GM23338 (cell line): Measurements from ENCODE around the gene AKT2. TPM values are rescaled to one million over a fixed set of nuclear protein-coding genes. Genes with fewer than 3 reads are reported as not detected.

Experiments
- ATAC-seq: fragments of 200-7000 bp; cut with Tn5 transposase; 3 replicates; pipeline ENCODE4 v1.9.1; 2020
- DNase-seq: peaks from one replicate; pipeline ENCODE4 v3.0.0-alpha.2; 2015; ENCODE audit warnings: low spot score
- H2AFZ ChIP-seq: fragments of 200-600 bp; sonication (generic); 2 replicates; pipeline ENCODE4 v1.8.0; 2016; ENCODE audit warnings: antibody characterized with exemption, mild to moderate bottlenecking, moderate library complexity
- H3F3A ChIP-seq: fragments of 200-600 bp; sonication (generic); replicated peaks from 2 replicates; pipeline ENCODE4 v1.8.0; 2017; ENCODE audit warnings: antibody characterized with exemption, mixed run types, low read depth
- H3K27ac ChIP-seq: fragments of 200-600 bp; sonication (generic); 2 replicates; pipeline ENCODE4 v1.6.1; 2016; ENCODE audit warnings: low read depth
- H3K27me3 ChIP-seq: fragments of 200-600 bp; sonication (generic); 2 replicates; pipeline ENCODE4 v1.8.0; 2016; ENCODE audit warnings: mild to moderate bottlenecking, mixed run types, moderate library complexity; ENCODE audit not compliant: insufficient read depth
- H3K36me3 ChIP-seq: fragments of 200-600 bp; sonication (generic); 2 replicates; pipeline ENCODE4 v1.8.0; 2016; ENCODE audit warnings: mild to moderate bottlenecking; ENCODE audit not compliant: insufficient read depth
- H3K4me1 ChIP-seq: fragments of 200-600 bp; sonication (generic); 2 replicates; pipeline ENCODE4 v1.8.0; 2016; ENCODE audit warnings: mild to moderate bottlenecking, moderate library complexity; ENCODE audit not compliant: insufficient read depth
- H3K4me2 ChIP-seq: fragments of 200-600 bp; sonication (generic); 2 replicates; pipeline ENCODE4 v1.7.1; 2017; ENCODE audit warnings: mixed run types
- H3K4me3 ChIP-seq: fragments of 200-600 bp; sonication (generic); 2 replicates; pipeline ENCODE4 v1.6.1; 2016; ENCODE audit warnings: mixed run types
- H3K79me2 ChIP-seq: fragments of 200-600 bp; sonication (generic); replicated peaks from 2 replicates; pipeline ENCODE4 v1.8.0; 2017; ENCODE audit warnings: mild to moderate bottlenecking; ENCODE audit not compliant: insufficient read depth
- H3K9me2 ChIP-seq: fragments of 200-600 bp; sonication (generic); 2 replicates; pipeline ENCODE4 v1.8.0; 2017; ENCODE audit not compliant: insufficient read depth
- H4K20me1 ChIP-seq: fragments of 200-600 bp; sonication (generic); replicated peaks from 2 replicates; pipeline ENCODE4 v1.8.0; 2017; ENCODE audit warnings: mild to moderate bottlenecking; ENCODE audit not compliant: insufficient read depth
- H3K27ac Mint-ChIP-seq: 2 replicates; pipeline ENCODE4 v1.8.0; 2020; ENCODE audit warnings: inconsistent platforms, mild to moderate bottlenecking, moderate library complexity, mixed read lengths
- H3K27me3 Mint-ChIP-seq: 3 replicates; pipeline ENCODE4 v1.8.0; 2022; ENCODE audit warnings: low read depth, mild to moderate bottlenecking, moderate library complexity, mixed read lengths, inconsistent platforms; ENCODE audit not compliant: insufficient read depth, poor library complexity
- H3K36me3 Mint-ChIP-seq: 3 replicates; pipeline ENCODE4 v1.8.0; 2021; ENCODE audit warnings: low read depth, mild to moderate bottlenecking, inconsistent platforms, moderate library complexity, mixed read lengths
- H3K4me1 Mint-ChIP-seq: 3 replicates; pipeline ENCODE4 v1.8.0; 2020; ENCODE audit warnings: mild to moderate bottlenecking, inconsistent platforms, mixed read lengths
- H3K4me3 Mint-ChIP-seq: 3 replicates; pipeline ENCODE4 v1.8.0; 2021; ENCODE audit warnings: moderate library complexity, mild to moderate bottlenecking, inconsistent platforms, mixed read lengths
- H3K9me3 Mint-ChIP-seq: 3 replicates; pipeline ENCODE4 v1.8.0; 2020; ENCODE audit warnings: moderate library complexity, mild to moderate bottlenecking, inconsistent platforms, mixed read lengths
- CTCF ChIP-seq, 2 experiments: fragments of 200-600 bp in 1 of 2; sonication (generic) in 1 of 2; conservative IDR thresholded peaks; 2 replicates each; pipeline versions ENCODE4 v1.5.1 to v1.6.1; 2016 to 2017; ENCODE audit warnings: antibody characterized with exemption in 2 of 2, low read depth in 2 of 2, mild to moderate bottlenecking in 2 of 2, moderate library complexity in 1 of 2
- ETS1 ChIP-seq: IDR thresholded peaks from 2 replicates; pipeline ENCODE4 v1.6.1; 2016; ENCODE audit warnings: antibody characterized with exemption
- EZH2 ChIP-seq: fragments of 200-600 bp; sonication (generic); IDR thresholded peaks from one replicate; pipeline ENCODE4 v1.8.0; 2017; ENCODE audit warnings: antibody characterized with exemption, mild to moderate bottlenecking, low read depth; ENCODE audit not compliant: unreplicated experiment
- EZH2phosphoT487 ChIP-seq: fragments of 200-600 bp; sonication (generic); IDR thresholded peaks from one replicate; pipeline ENCODE4 v1.8.1; 2018; ENCODE audit warnings: antibody characterized with exemption; ENCODE audit not compliant: unreplicated experiment
- JUNB ChIP-seq: IDR thresholded peaks from one replicate; pipeline ENCODE4 v1.6.1; 2016; ENCODE audit warnings: antibody characterized with exemption; ENCODE audit not compliant: unreplicated experiment
- NANOG ChIP-seq: IDR thresholded peaks from 2 replicates; pipeline ENCODE4 v1.6.1; 2016; ENCODE audit warnings: antibody characterized with exemption, borderline replicate concordance
- POLR2AphosphoS5 ChIP-seq: IDR thresholded peaks from 2 replicates; pipeline ENCODE4 v1.6.1; 2016; ENCODE audit warnings: antibody characterized with exemption, low read depth
- REST ChIP-seq: IDR thresholded peaks from one replicate; pipeline ENCODE4 v1.6.1; 2018; ENCODE audit warnings: antibody characterized with exemption; ENCODE audit not compliant: unreplicated experiment
- STAT1 ChIP-seq: IDR thresholded peaks from one replicate; pipeline ENCODE4 v1.6.1; 2016; ENCODE audit warnings: antibody characterized with exemption; ENCODE audit not compliant: unreplicated experiment
- ZNF114 ChIP-seq: fragments of 250-450 bp; sonication (Bioruptor Pico); IDR thresholded peaks from 2 replicates; pipeline ENCODE4 v1.5.0; 2020; ENCODE audit warnings: mild to moderate bottlenecking, moderate library complexity
- polyA plus RNA-seq: library from polyadenylated mRNA; unstranded; fragments of >200 nt; fragmentation: Nextera tagmentation; extraction: Ambion mirVana; gene quantifications from 2 replicates; pipeline ENCODE4 v1.2.1, GENCODE V29; 2016
- total RNA-seq: library from RNA; depleted of rRNA; stranded (reverse); fragments of >200 nt; shearing (Covaris generic); gene quantifications from 2 replicates; pipeline ENCODE4 v1.2.3, GENCODE V29; 2014

AKT2 gene
- total and polyA plus RNA-seq, 2 experiments from 2014 or later: 17.6 to 123 TPM

- no peak for TF ChIP-seq CTCF (conservative IDR thresholded peaks at IDR 0.05; ENCODE audit: low read depth in 2 of 2)
- no peak for TF ChIP-seq NANOG
- no peak for TF ChIP-seq ETS1
- TF ChIP-seq EZH2phosphoT487: no peak
- no peak for TF ChIP-seq STAT1
- TF ChIP-seq EZH2: no peak
- no peak for TF ChIP-seq JUNB
These were observed 19.0 kb downstream of the AKT2 start (continued) for GRCh38 chr19:40266119-40266518.

GRCh38 chr19:40265763-40266099 lies 19.4 kb downstream of the AKT2 start:
- H3K27ac Mint-ChIP-seq: peak overlapping the region; percentile 24; the same call in 1 of the 2 replicates
- H3K27me3 ChIP-seq: no peaks in the 10 kb centered on the region
- H3K9me3 Mint-ChIP-seq: no peaks in the 10 kb centered on the region
- no peak overlapping the region for H2AFZ ChIP-seq
- H4K20me1 ChIP-seq: peaks cover 8% of the 10 kb centered on the region
- no peak overlapping the region for H3K4me2 ChIP-seq
- H3K79me2 ChIP-seq: peaks cover 37% of the 10 kb centered on the region
- H3K27ac ChIP-seq: no peak overlapping the region
- no peaks in the 10 kb centered on the region for H3F3A ChIP-seq
- H3K4me3 ChIP-seq: no peak overlapping the region
- no peak overlapping the region for H3K4me3 Mint-ChIP-seq
- H3K4me1 ChIP-seq: no peaks in the 10 kb centered on the region; the same call in 1 of the 2 replicates
- peaks cover 11% of the 10 kb centered on the region for H3K27me3 Mint-ChIP-seq
- ATAC-seq (no peak), DNase-seq (no peak)
- peaks cover 23% of the 10 kb centered on the region for H3K36me3 Mint-ChIP-seq
- no peaks in the 10 kb centered on the region for H3K9me2 ChIP-seq
- H3K36me3 ChIP-seq: peaks cover 6% of the 10 kb centered on the region; the same call in 1 of the 2 replicates
- peaks cover 20% of the 10 kb centered on the region for H3K4me1 Mint-ChIP-seq
- no peak for TF ChIP-seq REST
- no peak for TF ChIP-seq JUNB
- TF ChIP-seq ZNF114 (CRISPR knock-in tag): no peak
- TF ChIP-seq POLR2AphosphoS5: no peak
- no peak for TF ChIP-seq CTCF (conservative IDR thresholded peaks at IDR 0.05; ENCODE audit: low read depth in 2 of 2)
- no peak for TF ChIP-seq ETS1
